SK-N-MC (cell line): ENCODE results near the gene CTNS.
A peak's percentile ranks its signal among the peaks of the same experiment; 100 is the strongest.

ENCODE experiments used
- DNase-seq: peaks from one replicate; pipeline ENCODE4 v3.0.0-alpha.2; 2011; ENCODE audit warnings: low read depth, low spot score
- H3K27ac ChIP-seq: fragments of 200-600 bp; sonication (generic); 2 replicates; pipeline ENCODE4 v1.5.1; 2016; ENCODE audit warnings: mixed run types
- H3K36me3 ChIP-seq: fragments of 200-600 bp; sonication (generic); 2 replicates; pipeline ENCODE4 v1.6.1; 2017; ENCODE audit warnings: antibody characterized with exemption, low read length, mixed read lengths; ENCODE audit not compliant: insufficient read depth
- H3K4me3 ChIP-seq: fragments of 200-600 bp; sonication (generic); 2 replicates; pipeline ENCODE4 v1.5.1; 2016
- H3K9ac ChIP-seq: fragments of 200-600 bp; sonication (generic); 2 replicates; pipeline ENCODE4 v1.8.0; 2017; ENCODE audit warnings: mixed run types, mixed read lengths; ENCODE audit not compliant: insufficient read length
- H3K9me3 ChIP-seq: fragments of 200-600 bp; sonication (generic); 2 replicates; pipeline ENCODE4 v1.6.1; 2017; ENCODE audit warnings: low read depth, mild to moderate bottlenecking, antibody characterized with exemption, low read length, moderate library complexity, mixed read lengths
- EZH2 ChIP-seq: fragments of 200-600 bp; sonication (generic); IDR thresholded peaks from one replicate; pipeline ENCODE4 v1.6.1; 2017; ENCODE audit warnings: antibody characterized with exemption
- FOXP2 ChIP-seq: optimal IDR thresholded peaks from 2 replicates; pipeline ENCODE3; 2011; ENCODE audit warnings: mild to moderate bottlenecking, moderate library complexity; ENCODE audit not compliant: insufficient read depth; ENCODE audit errors: extremely low read length, control extremely low read depth
- POLR2AphosphoS5 ChIP-seq: IDR thresholded peaks from 2 replicates; pipeline ENCODE4 v1.6.1; 2012; ENCODE audit warnings: mild to moderate bottlenecking, low read depth, low read length, borderline replicate concordance

Gene CTNS

DNA sequence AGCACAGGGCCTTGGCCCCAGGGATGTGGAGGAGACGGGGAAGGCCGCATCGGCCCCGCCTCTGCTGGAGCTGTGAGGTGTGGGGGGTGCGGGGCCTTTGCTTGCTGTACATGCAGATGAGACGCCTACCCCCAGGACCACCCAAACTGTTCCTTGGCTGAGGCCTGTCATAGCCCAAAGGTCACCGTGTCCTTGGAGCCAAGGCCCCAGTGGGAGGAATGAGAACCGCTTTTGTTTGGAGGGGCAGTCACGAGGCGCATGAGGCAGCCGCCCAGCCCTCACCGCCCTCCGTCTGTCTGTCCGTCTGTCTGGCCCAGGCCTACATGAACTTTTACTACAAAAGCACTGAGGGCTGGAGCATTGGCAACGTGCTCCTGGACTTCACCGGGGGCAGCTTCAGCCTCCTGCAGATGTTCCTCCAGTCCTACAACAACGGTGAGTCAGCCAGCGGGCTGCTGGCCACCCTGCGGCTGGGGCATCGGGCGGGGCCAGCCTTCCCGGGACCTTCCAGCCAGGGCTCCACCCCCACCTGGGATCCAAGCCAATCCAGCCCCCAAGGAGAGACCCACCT lies 23.1 kb downstream of the CTNS start:
- Histone ChIP-seq H3K4me3 (no peak overlapping the region), H3K36me3 (peaks cover 9% of the 10 kb centered on the region; the same call in 1 of the 2 replicates), H3K27ac (0 out of 2 replicates have a peak overlapping the region, but pooled peaks have one; percentile 31), H3K9me3 (no peaks in the 10 kb centered on the region), H3K9ac (no peak overlapping the region)
- TF ChIP-seq POLR2AphosphoS5 (no peak), FOXP2 (no peak), EZH2 (no peak)
- no peak for DNase-seq

DNA sequence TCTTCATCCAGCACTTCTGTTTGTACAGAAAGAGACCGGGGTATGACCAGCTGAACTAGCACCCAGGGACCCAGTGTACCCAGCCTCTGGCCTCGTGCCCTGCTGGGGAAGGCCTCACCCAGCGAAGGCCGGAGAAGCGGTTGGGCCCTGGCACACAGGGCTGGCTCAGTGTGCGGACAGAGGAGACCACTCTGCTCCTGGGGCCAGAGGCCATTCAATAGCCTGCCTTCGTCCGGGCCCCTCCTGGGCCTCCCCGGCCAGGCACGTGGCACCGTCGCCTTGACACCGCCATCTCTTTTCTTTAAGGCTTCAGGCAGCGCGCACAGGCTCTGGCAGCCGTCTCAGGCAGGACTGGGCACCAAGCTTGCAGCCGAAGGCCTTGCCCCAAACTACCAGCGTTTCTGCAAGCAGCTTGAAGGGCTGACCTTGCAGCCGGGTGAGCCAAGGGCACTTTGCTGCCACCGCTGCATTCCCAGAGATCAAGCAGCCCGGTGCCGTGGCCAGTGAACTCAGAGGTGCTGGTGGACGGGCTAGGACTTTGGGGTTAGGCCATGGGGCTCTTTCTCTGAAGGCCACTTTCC lies 23.8 kb downstream of the CTNS start:
- peak overlapping the region; percentile 29 for H3K9ac ChIP-seq
- no peaks in the 10 kb centered on the region for H3K9me3 ChIP-seq
- TF ChIP-seq FOXP2: no peak
- no peak for TF ChIP-seq POLR2AphosphoS5
- TF ChIP-seq EZH2: no peak
- DNase-seq: no peak
- 0 out of 2 replicates have a peak overlapping the region, but pooled peaks have one; percentile 27 for H3K4me3 ChIP-seq
- peak overlapping the region; percentile 71 for H3K27ac ChIP-seq
- peaks cover 9% of the 10 kb centered on the region; the same call in 1 of the 2 replicates for H3K36me3 ChIP-seq

GRCh38 chr17:3663102-3664011 lies 26.8 kb downstream of the CTNS start:
- no peak overlapping the region for H3K4me3 ChIP-seq
- no peak overlapping the region for H3K9ac ChIP-seq
- TF ChIP-seq EZH2 (no peak), POLR2AphosphoS5 (no peak), FOXP2 (no peak)
- H3K9me3 ChIP-seq: no peaks in the 10 kb centered on the region
- no peak for DNase-seq
- no peak overlapping the region for H3K27ac ChIP-seq
- H3K36me3 ChIP-seq: peaks cover 12% of the 10 kb centered on the region; the same call in 1 of the 2 replicates

- DNase-seq: no peak
- no peak overlapping the region for H3K27ac ChIP-seq
- no peak overlapping the region for H3K9ac ChIP-seq
- peaks cover 12% of the 10 kb centered on the region; the same call in 1 of the 2 replicates for H3K36me3 ChIP-seq
- H3K9me3 ChIP-seq: no peaks in the 10 kb centered on the region
- no peak overlapping the region for H3K4me3 ChIP-seq
- TF ChIP-seq EZH2 (no peak), FOXP2 (no peak), POLR2AphosphoS5 (no peak)
Measured at GRCh38 chr17:3665834-3666233, 29.3 kb downstream of the CTNS start.

GRCh38 chr17:3666516-3666915 lies 30.0 kb downstream of the CTNS start:
- no peak overlapping the region for H3K27ac ChIP-seq
- no peak for TF ChIP-seq EZH2
- no peak for TF ChIP-seq POLR2AphosphoS5
- no peak for TF ChIP-seq FOXP2
- no peak for DNase-seq
- peaks cover 12% of the 10 kb centered on the region; the same call in 1 of the 2 replicates for H3K36me3 ChIP-seq
- no peaks in the 10 kb centered on the region for H3K9me3 ChIP-seq
- no peak overlapping the region for H3K9ac ChIP-seq
- H3K4me3 ChIP-seq: no peak overlapping the region

DNA sequence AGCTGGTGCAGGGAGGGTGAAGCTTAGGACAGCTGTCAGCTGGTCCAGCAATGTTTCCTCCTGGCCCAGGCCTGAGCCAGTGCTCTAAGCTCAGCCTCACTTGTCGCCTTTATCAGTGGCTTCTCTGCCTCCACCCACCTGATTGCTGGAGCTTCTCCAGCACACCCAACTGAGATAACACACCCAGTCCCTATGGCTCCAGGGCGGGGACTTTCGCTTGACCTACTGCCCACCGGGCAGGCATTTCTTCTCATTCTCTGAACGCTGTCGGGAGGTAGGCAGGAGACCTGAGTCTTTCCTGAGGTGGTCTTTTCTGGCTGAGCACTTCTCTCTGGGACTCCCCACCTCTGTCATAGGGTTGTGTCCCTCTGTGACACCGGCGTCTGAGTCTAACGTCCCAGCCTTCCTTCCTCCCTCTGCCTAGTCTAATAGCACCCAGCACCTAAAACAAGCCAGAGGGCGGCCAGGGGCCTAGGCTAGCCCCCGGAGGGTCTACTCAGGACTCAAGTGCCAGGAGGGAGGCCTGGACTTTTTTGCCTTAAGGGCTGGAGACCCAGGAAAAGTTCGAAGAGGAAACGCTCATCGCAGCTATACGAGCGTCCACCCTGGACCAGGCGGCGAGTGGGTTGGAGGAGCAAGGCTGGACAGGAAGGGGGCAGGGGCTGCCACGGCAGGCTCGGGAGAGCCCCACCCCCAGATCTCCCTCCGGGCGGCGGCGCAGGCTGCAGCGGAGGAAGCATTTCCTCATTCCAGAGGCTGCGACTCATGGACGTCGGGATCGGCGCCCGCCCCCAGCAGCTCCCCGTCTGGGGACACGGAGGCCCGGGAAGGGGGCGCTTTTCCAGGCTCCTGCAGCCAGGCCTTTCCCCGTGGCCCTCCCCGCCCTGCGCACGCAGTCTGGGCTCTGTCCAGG lies 31.1 kb downstream of the CTNS start:
- peaks cover 12% of the 10 kb centered on the region; the same call in 1 of the 2 replicates for H3K36me3 ChIP-seq
- H3K9me3 ChIP-seq: no peaks in the 10 kb centered on the region
- DNase-seq: no peak
- TF ChIP-seq POLR2AphosphoS5: no peak
- no peak for TF ChIP-seq FOXP2
- no peak for TF ChIP-seq EZH2
- H3K27ac ChIP-seq: peak overlapping the region; percentile 88
- H3K4me3 ChIP-seq: peak overlapping the region; percentile 99
- peak overlapping the region; percentile 93 for H3K9ac ChIP-seq

- peak within 1 kb of the TSS; percentile 99 for H3K4me3 ChIP-seq
- H3K36me3 ChIP-seq: peaks cover 11% of the 10 kb centered on the region; the same call in 1 of the 2 replicates
- TF ChIP-seq POLR2AphosphoS5 (peak; percentile 89), EZH2 (no peak)
- H3K9ac ChIP-seq: peak within 1 kb of the TSS; percentile 97
- peak; percentile 60 for DNase-seq
- H3K9me3 ChIP-seq: no peaks in the 10 kb centered on the region
- peak within 1 kb of the TSS; percentile 88 for H3K27ac ChIP-seq
Measured at GRCh38 chr17:3668279-3669084, 31.9 kb downstream of the CTNS start, which contains the start of the genes EMC6 and TAX1BP3. Gene EMC6 (plus strand): TSS chr17:3668812. CDS start chr17:3669147, 335 bp downstream. Gene TAX1BP3 (minus strand): TSS chr17:3668578. CDS start chr17:3668526, 52 bp downstream.
